MM.1S (cell line): Measurements from ENCODE around the gene RGPD3.

Experiments
- CTCF ChIP-seq: fragments of 300-600 bp; sonication (generic); IDR thresholded peaks from 2 replicates; pipeline ENCODE4 v1.5.1; 2016; ENCODE audit warnings: antibody characterized with exemption, low read length, mixed read lengths
- EZH2 ChIP-seq: fragments of 300-600 bp; sonication (generic); optimal IDR thresholded peaks from 2 replicates; pipeline ENCODE3; 2017; ENCODE audit warnings: low read depth, mild to moderate bottlenecking, antibody characterized with exemption, low read length, mixed read lengths

- TF ChIP-seq CTCF (no peak), EZH2 (no peak)
These were observed 104.4 kb downstream of the RGPD3 start for GRCh38 chr2:106363791-106364190.
